Stimulated activated CD8-positive, alpha-beta memory T cell treated with anti-CD3 and anti-CD28 coated beads, Interleukin-15, amount 100 ng/mL, for 24 hours (primary cell): Measurements from ENCODE around the gene ERBB3.
"Not testable (repeated sequence)": the region's sequence is repeated elsewhere in the genome, so short reads cannot be mapped to it uniquely, and the experiment has no call there.

ENCODE experiments used
- DNase-seq: peaks from one replicate; pipeline ENCODE4 v3.0.0-alpha.2; 2020; ENCODE audit warnings: low read depth

The ERBB3 gene

GRCh38 chr12:56079723-56080555, at the start of gene ERBB3:
Gene ERBB3, plus strand, starts transcription at chr12:56080165. Its CDS starts 136 bp downstream, at chr12:56080301.
- DNase-seq: peak; percentile 38

DNA sequence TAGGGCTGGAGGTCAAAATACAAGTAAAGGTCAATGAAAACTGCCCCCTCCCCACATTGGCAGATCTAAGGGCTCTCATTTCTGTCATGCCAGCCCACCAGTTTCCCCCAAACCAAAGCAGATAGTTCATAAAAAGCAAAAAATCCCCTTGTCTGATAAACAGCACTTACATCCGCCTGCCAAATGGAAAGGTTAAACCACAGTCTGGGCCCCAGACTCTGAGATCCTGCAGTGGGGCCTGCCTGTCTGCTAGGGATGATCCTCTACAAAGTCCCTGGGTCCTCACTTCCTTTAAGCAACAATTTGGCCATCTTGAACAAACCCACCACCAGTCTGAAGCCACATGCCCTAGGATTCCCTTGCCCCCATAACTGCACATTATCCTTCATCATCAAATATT, 48.0 kb upstream of the ERBB3 start:
- no peak for DNase-seq

DNA sequence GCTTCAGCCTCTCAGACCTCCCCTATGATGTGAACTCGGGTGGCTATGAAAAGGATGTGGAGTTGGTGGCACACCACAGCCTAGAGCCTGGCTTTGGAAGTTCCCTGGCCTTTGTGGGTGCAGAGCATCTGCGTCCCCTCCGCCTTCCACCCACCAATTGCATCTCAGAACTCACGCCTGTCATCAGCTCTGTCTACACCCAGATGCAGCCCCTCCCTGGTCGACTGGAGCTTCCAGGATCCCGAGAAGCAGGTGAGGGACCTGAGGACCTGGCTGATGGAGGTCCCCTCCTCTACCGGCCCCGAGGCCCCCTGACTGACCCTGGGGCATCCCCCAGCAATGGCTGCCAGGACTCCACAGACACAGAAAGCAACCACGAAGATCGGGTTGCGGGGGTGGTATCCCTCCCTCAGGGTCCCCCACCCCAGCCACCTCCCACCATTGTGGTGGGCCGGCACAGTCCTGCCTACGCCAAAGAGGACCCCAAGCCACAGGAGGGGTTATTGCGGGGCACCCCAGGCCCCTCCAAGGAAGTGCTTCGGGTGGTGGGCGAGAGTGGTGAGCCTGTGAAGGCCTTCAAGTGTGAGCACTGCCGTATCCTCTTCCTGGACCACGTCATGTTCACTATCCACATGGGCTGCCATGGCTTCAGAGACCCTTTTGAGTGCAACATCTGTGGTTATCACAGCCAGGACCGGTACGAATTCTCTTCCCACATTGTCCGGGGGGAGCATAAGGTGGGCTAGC, 45.2 kb upstream of the ERBB3 start:
- no peak for DNase-seq

GRCh38 chr12:56037161-56037560, 42.8 kb upstream of the ERBB3 start:
- no peak for DNase-seq

- no peak for DNase-seq
Observed at GRCh38 chr12:56038022-56038655, 41.8 kb upstream of the ERBB3 start.

GRCh38 chr12:56040151-56040550, 39.8 kb upstream of the ERBB3 start:
- DNase-seq: no peak

DNA sequence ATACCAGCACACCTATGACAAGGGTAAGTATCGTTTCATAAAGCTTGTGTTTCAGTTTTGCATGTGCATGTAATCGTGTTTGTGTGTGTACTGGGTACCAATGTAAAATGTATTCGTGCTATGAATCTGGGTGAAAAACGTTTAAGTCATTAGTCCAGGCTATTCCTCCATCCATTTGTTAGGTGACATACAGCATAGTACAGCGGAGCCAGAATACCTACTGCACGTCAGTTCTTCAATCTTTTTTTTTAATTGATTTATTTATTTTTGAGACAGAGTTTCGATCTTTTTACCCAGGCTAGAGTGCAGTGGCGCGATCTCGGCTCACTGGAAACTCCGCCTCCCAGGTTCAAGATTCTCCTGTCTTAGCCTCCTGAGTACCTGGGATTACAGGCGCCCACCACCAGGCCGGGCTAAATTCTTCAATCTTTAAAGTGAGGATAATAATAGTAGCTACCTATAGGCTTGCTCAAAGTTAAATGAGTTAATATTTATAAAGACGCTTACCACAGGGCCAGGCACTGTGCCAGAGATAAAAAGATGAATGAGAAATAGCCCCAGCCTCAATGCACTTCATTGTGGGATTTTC, 38.9 kb upstream of the ERBB3 start:
- DNase-seq: no peak

DNA sequence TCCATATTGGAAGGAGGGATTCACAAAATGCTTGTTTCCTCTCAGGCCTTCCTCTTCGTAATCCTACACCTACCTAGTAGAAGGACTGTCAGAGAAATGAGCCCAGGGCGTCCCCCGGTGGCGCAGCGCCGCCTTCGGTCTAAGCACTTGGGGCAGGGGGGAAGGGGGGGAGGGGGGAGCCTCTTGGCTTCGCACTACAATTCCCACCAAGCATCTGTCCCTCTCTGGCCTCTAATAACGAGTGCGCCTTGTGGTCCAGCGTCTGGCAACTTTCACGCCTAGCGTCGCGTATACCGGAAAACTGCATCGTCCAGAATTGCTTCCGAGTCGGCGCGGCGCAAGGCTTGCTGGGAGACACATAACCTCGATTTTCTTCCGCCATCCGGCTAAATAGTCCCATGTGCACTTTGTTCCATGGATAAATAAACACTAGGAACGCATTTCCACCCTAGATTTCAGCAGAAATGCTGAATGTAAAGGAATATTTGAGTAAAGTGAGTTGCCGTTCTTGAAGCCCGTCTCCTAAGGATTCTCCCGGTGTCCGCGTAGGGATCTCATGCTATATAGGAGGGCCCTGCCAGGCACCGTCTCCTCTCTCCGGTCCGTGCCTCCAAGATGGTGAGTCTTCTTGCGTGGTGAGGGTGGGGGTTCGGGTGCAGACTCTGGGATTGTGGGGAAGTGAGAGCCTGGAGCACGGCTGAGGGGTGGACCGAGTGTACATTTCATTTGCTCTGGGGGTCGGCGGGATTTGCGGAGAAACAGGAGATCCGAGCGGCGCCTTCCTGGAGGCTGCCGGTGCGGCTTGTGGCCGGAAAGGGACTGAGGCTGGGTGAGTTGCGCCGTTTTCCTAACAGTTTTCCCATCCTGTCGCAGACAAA, 38.2 kb upstream of the ERBB3 start, which contains the start of gene RPS26:
RPS26 (plus strand) TSS at position 367 of the 878 bp plus-strand sequence; CDS start at position 616, 249 bp downstream.
- DNase-seq: peak; percentile 63

GRCh38 chr12:56042430-56042813, 37.5 kb upstream of the ERBB3 start:
- DNase-seq: not testable (repeated sequence)

GRCh38 chr12:56042843-56043242, 37.1 kb upstream of the ERBB3 start:
- DNase-seq: no peak

DNA sequence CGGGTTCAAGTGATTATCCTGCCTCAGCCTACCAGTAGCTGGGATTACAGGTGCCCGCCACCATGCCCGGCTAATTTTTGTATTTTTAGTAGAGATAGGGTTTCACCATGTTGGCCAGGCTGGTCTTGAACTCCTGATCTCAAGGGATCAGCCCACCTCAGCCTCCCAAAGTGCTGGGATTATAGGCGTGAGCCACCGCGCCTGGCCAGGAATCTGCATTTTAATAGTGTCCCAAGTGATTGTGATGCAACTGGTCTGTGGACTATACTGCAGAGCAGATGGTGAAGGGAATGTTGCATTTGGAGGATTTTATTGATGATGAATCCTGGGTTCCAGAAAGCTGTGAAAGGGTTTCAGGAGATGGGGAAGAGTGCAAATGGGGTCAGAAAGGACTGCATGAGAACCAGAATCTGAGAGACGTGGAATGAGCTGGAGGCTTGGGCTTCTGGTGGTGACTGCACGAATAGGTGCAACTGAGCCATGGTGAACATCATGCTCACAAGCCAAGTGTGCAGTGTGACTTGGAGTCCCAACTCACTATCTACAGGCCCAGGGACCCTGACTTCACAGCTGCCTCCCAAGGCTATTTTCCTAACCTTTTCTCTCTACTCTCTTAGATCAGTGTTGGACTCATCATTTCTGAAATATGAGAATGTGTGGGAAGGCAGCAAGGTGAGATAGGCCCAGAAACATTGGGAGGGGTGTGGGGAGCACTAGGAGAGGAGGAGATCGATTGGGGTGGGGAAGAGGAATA, 33.8 kb upstream of the ERBB3 start:
- no peak for DNase-seq

DNA sequence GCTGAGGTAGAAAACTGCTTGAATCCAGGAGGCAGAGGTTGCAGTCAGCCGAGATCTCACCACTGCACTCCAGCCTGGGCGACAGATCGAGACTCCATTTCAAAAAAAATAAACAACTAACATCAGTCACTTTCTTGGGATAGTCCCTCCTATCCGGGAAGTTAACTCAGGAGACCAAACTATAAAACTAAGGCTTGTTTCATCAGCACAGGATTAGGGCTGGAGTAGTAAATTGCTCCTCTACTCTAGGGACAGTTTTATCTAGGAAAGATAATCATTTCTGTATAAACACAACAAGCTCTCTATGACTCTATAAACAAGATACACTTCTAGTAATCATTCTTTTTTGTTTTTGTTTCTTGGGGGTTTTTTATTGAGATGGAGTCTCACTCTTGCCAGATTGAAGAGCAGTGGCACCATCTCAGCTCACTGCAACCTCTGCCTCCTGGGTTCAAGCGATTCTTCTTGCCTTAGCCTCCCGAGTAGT, 26.5 kb upstream of the ERBB3 start:
- no peak for DNase-seq

GRCh38 chr12:56059964-56060363, 20.0 kb upstream of the ERBB3 start:
- not testable (repeated sequence) for DNase-seq

DNA sequence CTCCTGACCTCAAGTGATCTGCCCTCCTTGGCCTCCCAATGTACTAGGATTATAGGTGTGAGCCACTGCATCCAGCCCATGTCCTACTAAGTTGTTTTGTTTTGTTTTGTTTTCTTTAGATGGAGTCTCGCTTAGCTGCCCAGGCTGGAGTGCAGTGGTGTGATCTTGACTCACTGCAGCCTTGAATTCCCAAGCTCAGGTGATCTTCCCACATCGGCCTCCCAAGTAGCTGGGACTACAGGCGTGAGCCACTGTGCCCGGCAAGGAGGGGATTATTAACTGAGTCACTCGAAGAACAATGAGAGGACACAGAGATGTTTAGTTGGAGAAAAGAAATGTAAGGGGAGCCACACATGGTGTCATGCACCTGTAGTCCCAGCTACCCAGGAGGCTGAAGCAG, 18.0 kb upstream of the ERBB3 start:
- DNase-seq: no peak

DNA sequence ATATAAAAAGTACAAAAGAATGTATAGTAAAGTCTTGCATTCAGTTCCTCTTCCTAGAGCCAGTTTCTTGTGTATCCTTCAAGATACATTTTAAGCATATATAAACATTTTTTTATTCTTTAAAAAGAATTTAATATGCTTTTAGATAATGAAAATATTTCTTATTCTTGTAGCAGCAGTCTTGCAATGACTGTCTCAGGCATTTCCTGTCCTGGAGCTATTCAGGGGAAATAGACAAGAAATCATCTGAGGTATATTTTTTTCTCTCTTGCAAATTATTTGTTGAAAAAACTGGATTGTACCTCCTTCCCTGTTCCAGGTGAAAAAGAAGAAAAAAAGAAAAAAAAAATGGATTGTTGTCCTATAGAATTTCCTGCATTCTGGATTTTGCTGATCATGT, 17.0 kb upstream of the ERBB3 start:
- no peak for DNase-seq

DNA sequence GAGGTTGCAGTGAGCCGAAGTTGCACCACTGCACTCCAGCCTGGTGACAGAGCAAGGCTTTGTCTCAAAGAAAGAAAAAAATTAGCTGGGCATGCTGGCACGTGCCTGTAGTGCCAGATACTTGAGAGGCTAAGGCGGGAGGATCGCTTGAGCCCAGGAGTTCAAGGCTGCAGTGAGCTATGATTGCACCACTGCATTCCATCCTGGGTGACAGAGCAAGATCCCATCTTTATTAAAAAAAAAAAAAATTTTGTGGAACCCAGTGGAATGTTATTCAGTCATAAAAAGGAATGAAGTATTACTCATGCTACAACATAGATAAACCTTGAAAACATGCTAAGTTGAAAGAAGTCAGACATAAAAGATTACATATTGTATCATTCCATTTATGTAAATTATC, 8.3 kb upstream of the ERBB3 start:
- no peak for DNase-seq

DNA sequence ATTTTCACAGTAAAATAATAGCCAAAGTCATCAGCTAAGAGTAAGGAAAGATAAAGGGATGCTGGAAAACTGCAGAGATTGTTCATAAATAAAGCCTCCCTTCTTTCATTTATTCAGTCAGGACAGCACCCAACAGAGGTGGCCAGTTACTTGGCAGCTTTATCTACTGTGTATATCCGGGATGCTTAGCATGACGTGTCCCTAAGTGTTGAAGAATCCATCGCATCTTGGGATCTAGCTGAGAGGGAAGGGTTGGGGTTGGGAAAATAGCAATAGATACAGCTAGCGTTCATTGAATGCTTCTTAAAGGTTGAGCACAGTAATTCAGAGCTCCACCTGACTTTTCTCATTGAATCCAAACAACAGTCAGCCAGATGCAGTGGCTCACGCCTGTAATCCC, 5.6 kb upstream of the ERBB3 start:
- DNase-seq: no peak

DNA sequence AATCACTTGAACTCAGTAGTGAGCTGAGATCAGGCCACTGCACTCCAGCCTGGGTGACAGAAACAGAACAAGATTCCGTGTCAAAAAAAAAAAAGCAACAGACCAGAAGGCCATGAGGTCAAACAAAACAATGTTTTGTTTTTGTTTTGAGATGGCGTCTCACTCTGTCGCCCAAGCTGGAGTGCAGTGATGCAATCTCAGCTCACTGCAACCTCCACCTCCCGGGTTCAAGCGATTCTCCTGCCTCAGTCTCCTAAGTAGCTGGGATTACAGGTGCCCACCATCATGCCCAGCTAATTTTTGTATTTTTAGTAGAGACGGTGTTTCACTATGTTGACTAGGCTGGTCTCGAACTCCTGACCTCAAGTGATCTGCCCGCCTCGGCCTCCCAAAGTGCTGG, 2.0 kb upstream of the ERBB3 start:
- not testable (repeated sequence) for DNase-seq

DNA sequence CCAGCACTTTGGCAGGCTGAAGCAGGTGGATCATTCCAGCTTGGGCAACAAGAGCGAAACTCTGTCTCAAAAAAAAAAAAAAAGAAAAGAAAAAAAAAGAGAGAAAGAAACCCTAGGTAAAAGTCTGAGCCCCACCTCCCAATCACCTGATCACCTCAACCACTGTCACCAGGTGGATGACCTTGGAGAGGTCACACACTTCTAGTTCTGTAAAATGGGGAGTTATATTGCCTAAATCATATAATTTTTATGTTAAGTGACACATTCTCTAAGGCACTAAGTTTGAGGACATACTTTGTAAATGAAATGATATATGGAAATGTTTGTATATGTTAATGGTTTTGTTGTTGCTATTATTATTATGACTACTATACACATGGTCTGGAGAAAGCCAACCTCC, 1.5 kb upstream of the ERBB3 start:
- no peak for DNase-seq

DNA sequence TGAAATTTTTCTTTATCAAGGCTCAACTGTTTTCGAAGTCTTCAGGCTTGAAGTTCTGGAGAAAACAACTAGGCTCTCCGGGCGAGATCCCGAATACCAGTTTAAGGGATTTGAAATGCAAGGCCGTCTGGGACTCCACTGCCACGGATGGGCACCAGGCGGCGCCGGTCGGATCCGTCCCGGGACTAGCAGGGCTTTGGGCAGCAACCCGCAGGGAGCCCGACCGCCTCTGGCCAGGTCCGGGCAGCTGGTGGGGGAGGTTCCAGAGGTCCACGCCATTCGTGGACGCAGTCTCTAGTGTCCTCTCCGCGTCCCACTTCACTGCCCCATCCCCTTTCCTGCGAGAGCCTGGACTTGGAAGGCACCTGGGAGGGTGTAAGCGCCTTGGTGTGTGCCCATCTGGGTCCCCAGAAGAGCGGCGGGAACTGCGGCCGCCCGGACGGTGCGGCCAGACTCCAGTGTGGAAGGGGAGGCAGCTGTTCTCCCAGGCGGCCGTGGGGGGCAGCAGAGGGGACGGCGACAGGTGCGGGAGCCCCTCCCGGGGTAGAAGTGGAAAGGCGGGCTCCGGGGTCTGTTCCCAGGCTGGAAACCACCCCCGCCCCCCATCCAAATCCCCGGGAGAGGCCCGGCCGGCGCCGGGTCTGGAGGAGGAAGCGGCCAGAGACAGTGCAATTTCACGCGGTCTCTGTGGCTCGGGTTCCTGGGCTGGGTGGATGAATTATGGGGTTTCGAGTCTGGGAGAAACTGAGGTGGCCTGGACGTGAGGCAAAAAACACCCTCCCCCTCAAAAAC, 838 bp upstream of the ERBB3 start:
- no peak for DNase-seq
